CD4-positive, alpha-beta T cell treated with Interleukin-4 for 4 hours (primary cell): Measurements from ENCODE around the gene ELK3.

Experiments
- DNase-seq: peaks from one replicate; pipeline ENCODE4 v3.0.0-alpha.2; 2020

Gene ELK3

DNA sequence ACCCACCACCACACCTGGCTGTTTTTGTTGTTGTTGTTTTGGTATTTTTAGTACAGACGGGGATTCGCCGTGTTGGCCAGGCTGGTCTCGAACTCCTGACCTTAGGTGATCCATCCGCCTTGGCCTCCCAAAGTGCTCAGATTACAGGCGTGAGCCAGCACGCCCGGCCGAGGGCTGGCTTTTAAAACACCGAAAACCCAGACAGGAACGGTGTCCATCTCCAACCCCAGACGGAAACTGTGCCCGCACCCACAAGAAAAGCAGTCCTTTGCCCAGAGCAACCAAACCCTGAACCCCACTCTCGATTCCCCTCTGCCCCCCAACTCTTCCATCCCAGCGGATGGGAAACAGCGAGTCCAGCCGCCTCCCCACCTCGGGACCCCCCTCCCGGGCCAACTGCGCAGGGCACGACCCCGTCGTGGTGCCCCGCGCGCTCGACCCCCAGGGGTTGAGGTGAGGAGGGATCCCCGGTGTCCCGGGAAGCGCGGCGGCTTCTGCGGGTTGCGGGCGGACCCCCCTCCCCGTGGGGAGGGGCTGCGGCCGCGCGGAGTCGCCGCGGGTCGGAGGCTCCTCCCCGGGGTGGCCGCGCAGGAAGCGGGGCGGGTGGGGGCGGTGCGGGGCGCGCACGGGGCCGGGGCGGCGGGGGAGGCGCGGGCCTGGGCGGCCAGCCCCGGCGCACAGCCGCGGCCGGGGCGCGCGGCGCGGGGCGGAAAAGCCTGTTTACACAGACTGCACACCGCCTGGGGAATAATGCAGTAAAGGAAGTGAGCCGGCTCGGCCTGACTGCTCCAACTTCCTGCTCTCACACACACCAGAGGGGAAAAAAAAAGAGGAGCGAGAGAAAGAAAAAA, at the start of gene ELK3:
Gene ELK3, plus strand, starts transcription at position 651 of the 851 bp plus-strand sequence.
- peak; percentile 61 for DNase-seq

DNA sequence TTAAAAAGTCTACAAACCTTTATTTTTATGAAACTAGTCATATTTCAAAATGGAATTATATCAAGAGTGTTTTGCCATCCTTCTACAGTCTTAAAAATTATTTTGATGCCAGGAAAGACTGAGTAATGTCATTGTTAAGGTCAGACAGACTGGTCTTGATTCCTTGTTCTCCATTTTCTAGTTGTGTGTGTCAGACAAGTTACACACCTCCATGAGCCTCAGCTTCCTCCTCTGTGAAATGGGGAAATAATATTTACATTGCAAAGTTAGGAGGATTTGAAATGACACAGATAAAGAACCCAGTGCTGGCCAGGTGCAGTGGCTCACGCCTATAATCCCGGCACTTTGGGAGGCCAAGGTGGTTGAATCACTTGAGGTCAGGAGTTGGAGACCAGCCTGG, 47.4 kb upstream of the ELK3 start:
- no peak for DNase-seq

DNA sequence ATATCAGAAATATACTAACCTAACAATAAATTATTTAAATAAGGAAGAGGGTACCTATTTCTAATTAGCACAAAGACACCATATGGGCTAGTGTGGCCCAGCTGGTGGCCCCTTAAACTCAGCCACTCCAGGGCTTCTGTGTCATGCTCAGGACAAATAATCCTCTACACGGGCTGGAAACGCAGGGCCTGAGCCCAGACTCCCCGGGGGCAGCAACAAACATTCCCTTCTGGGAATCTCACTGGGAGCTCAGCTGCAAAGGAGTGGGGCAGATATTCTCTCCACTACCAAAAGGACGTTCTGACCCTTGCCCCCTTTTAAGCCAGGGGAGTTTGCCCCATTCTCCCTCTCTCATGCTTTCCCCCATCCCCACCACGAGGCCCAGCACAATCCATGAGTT, 43.7 kb upstream of the ELK3 start:
- no peak for DNase-seq

DNA sequence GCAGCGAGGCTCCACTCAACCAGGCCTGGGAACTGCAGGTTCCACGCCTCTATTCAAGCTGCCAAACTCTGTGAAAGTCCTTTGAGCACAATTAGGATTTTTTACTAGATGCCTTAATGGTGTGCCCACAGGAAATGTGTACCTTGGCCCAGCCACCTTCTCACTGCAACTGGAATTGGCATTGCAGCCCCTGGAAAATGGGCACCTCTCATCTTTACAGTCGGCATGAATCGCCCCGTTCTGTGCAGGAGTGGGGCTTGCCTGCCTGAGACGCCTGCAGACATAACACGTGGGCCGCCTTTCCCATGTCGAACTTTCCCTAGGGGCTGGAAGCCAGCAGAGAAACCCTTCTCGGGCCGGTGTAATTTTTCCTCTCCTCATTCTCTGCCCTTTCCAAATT, 42.0 kb upstream of the ELK3 start:
- no peak for DNase-seq

DNA sequence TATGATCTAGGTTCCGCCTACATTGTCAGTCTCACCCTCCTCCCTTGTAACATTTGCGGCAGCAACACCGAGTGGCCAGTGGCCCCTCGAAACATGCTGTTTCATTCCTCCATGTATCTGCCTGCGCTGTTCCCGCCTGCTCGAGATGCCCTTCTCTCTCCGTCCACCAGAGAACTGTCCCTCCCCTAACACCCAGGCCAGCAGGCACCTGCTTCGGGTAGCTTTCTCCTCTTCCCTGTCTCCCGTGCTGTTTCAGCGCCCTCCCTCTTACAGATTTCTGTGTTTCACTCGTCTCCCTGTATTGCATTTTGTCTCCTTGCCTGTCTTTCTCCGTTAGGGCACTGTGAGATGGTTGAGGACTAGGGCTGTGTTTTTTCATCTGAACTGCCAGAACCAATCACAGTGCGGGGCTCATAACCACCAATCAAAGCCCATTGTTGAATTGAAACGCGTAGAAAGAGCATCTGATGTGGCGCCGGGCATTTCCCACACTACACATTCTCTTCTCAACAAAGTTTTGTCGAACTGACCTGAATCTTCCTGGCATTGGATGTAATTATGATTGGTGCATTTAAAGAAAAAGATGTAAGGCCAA, 40.9 kb upstream of the ELK3 start:
- no peak for DNase-seq

DNA sequence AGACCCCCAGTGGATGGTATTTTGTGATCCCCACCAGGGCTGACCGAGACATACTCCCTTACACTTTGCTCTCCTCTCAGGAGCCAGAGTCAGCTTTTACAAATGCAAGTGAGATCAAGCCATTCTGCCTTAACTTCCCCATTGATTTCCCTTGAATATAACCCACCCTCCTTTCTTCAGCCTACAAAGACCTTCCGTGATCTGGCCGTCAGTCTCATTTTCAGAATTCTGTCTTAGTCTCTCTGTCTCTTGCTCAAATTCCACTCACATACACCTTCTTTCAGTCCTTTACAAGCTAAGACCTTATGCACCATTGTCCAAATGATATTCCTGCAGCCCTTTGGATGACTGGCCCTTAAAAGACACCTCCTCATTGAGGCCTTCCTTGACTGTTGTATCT, 39.0 kb upstream of the ELK3 start:
- no peak for DNase-seq

DNA sequence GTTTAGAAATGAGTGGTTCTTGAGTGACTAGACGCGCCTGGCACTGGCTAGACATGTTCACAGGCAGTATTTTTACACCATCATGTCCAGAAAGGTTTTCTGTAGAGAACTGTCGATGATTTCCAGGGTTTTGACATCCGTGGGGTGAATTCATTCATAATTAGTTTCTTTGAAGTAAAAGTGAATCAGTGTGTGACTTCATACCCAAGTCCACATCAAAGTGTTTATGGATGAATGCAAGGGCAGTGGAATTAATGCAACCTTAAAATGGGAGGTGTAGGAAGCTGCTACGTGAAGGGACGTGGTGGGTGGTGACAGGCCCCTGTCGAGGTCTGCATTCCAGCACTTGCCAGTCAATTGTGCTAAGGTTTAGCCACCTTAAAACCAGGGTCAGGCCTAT, 38.4 kb upstream of the ELK3 start:
- no peak for DNase-seq

DNA sequence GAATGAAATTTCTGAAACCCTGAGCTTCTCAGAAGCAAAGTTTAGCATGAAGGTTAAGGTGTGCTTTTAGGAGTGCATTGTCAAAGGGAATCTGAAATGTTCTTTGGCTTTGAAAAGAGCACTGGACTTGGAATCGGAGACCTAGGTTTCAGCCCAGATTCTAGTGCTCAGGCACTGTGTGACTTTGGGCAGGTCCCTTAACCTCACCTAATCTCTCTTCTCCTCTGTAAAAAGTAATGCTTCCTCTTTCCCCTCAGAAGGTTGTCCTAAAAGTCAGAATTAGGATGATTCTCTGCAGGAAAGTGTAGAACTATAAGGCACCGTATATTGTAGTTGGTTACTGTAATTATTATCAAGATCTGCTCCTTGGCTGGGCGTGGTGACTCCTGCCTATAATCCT, 38.0 kb upstream of the ELK3 start:
- no peak for DNase-seq

DNA sequence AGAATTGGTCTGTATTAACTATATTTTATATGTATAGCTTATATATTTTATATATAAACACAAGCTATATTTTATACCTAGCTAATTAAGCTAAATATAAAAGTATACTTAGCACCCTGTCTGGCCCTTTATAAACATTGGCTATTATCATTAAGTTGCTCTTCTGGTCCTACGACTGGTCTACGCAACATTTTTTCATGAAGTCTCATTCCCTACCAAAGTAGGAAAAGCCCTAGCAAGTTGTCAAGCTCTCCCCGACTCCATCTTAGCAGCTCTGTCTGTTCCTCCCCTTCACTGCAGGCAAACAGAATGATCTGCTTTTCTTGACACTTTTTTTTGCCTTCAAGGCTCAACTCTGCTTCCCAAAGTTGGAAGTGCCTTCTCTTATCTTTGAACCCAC, 36.7 kb upstream of the ELK3 start:
- DNase-seq, result no peak

DNA sequence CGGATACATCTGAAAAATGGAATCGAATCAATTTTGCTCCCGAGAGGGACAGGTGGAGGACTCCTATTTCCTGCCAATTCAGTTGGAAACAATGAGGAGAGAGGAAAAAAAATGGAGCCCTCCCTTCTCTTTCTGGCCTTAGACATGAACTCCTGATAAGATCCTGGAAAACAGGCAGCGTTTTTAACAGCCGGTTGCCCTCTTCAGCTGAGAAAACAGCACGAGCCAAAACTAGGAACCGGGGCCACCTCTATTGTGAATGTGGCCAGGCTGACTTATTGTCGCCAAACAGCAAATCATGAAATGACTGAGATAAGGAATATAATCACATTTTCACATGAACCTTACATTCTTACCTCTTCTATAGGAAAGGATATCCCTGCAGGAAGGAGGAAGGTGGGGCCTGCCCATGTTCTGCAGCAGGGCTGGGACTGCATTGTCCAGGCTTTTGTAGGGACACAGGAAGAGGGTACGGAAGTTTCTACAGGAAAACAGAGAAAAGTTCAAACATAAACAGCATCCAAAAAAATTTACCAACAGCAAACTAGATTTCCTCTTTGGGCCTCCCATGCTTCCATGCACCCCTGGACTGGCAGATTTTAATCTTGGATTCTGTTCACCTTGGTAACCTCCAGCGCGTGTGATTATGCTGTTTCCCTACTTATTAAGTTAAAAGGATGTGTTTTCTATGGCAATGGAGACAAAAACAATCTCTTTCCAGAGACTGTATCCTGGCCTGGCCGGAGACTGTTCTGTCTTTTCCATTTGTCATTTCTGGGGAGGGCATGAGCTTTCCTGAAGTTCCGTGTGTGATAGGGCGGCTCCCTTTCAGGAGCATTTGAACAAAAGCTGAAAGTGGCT, 29.0 kb upstream of the ELK3 start:
- no peak for DNase-seq

DNA sequence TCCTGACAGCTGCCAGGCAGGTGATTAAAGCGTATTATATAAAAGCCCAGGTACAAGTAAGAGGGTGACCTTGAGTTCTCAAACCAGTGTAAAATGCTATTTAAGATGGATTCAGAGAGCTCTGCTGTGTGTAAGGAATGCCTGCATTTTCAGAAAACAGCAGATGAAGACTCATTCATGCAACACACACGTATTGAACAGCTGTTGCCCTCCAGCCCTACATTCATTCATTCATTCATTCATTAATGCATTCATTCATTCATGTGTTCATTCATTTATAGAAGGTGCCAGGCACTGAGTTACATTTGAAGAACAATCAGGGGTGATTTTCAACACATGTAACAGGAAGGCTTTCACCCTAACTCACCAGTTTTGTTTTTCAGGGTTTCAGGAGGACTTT, 27.4 kb upstream of the ELK3 start:
- DNase-seq, result no peak

DNA sequence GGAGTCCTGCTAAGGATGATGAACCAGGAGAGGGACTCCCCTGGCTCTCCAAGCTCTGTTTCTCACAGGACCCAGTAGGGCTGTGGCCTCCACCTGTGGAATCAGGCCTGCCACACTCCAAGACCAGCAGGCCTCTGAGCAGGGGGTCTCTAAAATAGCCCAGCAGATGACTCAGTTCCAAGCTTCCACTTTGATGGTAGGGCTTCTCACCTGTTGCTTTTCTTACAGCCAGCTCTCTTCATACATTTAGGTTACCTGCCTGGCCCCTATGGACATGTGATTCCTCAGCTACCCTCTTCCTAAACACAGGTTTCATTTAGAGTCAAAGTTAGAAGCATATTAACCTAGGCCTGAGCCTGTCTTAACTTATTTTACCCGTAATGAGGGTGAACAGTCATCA, 26.7 kb upstream of the ELK3 start:
- DNase-seq, result no peak

DNA sequence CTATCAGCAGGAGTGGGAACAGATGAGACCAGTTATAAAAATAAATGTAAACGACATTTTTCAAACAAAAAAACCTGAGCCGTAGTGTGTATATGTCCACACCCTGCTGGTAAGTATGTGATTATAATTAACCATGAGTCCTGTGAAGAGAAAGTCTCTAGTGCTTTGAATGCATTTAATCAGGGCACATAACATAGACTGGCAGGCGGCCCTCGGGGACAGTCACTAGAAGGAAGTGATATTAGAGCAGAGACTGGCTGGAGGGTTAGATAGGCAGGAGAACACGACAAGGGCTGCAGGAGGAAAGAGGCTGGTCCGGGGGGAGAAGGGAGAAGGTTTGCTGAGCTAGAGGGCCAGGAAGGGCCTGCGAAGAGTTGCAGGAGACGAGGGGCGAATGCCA, 23.8 kb upstream of the ELK3 start:
- DNase-seq, result no peak

DNA sequence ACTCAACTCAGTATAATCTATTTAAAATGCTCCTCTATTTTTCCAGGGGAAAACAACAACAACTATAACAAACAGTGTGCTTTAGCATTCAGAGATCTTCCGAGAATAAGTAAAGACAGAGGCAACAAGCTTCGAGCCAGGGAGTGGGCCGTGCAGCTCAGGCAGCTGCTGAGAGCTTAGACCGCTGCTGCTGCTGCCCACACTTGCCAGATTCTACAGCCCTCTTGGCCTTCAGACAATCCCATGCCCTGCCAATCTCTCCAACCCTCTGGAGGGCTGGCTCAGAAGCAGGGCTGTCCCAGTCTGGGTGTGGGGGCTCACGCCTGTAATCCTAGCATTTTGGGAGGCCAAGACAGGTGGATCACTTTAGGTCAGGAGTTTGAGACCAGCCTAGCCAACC, 23.4 kb upstream of the ELK3 start:
- DNase-seq, result no peak

DNA sequence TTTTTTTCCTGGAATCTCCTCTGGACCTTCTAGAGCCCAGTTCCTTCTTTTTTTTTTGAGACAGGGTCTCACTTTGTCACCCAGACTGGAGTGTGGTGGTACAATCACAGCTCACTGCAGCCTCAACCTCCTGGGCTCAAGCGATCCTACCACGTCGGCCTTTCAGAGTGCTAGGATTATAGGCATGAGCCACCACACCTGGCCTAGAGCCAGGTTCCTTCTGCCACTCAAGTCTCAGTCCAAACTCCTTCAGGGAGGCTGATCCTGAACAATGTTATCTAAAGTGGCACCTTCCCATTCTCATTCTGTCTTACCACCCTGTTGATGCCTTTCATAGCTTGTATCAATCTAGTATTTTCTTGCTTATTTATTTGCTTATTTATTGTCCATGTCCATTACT, 22.3 kb upstream of the ELK3 start:
- no peak for DNase-seq

DNA sequence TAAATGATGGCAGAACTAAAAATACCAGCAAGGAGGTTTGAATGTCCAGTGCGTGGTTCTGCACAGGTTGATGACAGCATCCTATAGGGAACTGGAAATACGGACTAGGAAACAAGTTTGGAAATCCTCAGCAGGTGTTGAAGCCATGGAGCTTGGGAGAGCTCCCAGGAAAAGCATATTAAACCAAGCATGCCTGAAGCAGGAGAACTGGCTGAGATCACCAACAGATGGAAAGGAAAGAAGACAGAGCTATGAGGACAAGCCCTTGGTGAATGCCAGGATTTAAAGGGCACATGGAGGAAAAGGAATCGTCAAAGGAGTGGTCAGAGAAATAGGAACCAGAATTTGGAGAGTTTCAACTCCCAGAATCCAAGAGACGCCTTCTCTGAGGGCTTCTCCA, 21.2 kb upstream of the ELK3 start:
- no peak for DNase-seq

DNA sequence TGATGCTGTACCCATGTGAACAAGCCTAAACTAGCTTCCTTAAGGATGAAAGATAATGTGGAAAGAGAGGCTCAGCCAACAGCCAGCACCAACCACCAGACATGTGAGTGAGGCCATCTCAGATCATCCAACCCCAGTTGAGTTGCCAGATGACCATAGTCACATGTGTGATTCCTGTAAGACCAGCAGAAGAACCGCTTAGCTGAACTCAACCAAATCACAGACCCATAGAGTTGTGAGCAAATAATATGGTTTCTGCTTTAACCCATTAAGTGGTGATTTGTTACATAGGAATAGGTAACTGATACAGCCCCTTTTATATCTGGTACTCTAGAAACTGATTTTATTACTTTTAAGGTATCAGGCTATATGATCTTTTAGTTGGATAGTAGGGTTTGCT, 17.6 kb upstream of the ELK3 start:
- DNase-seq, result no peak

DNA sequence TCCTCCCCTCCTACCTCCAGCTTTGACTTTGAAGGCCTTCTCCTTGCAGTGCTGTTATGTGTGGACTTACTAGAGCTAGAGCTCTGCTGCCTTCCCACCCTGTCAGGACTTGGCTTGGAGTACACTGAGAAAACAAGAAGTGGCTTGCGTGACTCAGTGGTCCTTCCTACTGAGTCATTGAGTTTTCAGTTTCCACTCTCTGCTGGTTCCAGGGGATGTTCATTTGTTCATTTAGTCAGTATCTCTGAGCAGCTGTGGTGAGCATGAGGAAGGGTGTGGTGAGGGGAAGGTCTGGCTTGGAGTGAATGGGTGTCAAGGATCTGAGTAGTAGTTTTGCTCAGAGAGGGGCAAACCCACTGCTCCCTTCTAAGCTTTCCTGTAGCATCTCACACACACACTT, 17.2 kb upstream of the ELK3 start:
- DNase-seq, result peak; percentile 85

DNA sequence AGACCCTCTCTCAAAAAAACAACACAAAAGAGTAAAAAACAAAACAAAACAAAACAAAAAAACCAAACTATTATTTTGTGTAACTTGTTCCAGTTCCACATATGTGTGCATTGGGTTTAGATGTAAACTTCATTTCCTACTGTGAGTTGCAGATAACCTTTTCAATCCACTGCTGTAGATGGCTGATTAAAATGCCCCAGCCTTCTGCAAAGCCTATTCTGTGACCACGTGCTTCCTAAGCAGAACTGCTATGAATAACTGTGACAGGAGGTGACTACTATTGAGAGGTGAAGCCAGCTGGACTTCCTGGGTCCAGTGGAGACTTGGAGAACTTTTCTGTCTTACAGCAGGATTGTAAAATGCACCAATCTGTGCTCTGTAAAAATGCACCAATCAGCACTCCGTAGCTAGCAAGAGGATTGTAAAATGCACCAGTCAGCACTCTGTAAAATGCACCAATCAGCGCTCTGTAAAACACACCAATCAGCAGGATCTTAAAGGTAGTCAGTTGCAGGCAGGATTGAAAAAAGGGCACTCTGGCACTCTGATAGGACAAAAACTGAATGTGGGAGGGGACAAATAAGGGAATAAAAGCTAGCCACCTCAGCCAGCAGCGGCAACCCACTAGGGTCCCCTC, 10.3 kb upstream of the ELK3 start:
- DNase-seq, result no peak

DNA sequence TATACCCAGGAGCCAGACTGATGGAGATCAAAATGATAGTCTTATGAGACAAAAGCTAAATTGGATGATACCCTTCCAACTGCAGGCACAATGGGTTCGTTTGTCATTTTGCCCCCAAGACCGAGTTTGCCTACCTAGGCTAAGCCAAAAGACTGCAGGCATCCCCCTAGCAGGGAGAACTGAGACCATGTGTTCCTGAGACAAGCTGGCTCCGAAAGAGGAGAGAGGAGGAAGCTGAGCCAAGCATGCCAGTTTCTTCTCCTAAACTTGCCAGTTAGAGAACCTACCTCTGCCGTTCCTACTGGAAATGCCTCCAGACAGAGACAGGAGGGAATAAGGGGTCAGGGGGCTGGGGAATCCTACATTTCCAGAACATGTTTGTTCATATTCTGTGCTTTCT, 8.3 kb upstream of the ELK3 start:
- no peak for DNase-seq

DNA sequence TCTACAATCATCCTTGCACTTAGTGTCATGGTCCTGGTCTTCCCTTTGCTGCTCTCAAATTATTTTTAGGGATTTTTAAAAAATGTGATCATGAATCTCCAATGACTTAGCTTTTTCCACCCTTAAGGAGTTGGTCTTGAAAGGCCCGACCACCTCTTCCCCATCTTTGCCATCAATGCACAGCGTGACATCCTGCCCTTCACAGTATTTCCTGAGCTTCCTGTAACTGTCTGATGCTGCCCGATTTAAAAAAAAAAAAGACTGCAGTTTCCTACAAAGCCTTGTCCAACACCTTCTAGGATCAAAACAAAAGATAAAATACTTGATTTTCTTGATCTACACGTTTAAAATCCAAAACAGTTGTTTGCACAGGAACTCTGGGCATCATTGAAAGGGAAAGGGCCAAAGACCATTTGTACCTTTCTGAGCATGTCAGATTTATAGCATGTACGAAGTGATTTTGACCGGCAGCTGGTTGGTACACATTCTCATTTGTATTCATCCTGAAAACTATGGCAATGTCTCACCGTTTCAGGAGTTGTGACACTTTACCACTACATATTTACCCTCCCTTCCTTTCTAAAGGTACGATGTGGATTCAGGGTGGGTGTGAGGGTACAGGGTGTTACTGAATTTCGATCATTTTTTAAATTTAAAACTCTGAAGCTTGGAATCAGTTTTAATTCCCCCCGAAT, 7.4 kb upstream of the ELK3 start:
- no peak for DNase-seq

DNA sequence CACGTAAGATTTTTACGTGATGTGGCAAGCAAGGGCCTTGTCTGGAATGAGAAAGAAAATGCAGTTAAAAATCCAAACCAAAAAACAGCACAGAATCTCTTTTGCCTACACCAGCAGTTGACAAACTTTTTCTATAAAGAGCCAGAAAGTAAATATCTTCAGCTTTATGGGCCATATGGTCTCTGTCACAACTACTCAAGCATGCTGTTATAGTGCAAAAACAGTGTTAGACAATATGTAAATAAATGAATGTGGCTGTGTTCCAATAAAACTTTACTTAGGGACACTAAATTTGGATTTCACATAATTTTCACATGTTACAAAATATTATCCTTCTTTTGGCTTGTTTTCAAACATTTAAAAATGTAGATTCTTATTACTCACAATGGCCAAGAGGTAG, 6.2 kb upstream of the ELK3 start:
- DNase-seq, result no peak

DNA sequence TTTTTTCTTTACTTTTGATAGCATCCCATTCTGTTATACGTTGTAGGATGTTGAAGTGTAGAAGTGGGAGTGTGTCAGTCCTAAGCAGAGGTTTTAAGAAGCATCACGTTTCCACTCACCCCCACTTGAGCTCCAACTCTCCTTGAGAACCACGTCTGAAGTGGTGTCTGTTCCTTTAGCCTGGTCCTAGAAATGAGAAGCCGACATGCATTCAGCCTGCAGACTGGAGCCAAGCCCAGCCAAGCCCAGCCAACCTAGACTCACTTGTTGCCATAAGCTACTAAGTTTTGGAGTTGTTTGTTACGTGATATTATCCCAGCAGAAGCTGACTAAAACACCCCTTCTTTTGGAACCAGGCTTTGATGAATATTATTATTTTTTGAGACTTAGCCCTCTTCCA, 4.4 kb upstream of the ELK3 start:
- no peak for DNase-seq
